ACHN (cell line): Measurements from ENCODE around the gene CASKIN1.

Experiments
- DNase-seq: peaks from one replicate; pipeline ENCODE4 v3.0.0-alpha.2; 2015
- in situ Hi-C: cut with HindIII; loops from 2 replicates; pipeline ENCODE4 v1.10.0; 2017; ENCODE audit warnings: low sequenced_read_pairs, low pct_ligation_motif_present, low pct_unique_long_range_greater_than_20kb

CASKIN1 gene

DNA sequence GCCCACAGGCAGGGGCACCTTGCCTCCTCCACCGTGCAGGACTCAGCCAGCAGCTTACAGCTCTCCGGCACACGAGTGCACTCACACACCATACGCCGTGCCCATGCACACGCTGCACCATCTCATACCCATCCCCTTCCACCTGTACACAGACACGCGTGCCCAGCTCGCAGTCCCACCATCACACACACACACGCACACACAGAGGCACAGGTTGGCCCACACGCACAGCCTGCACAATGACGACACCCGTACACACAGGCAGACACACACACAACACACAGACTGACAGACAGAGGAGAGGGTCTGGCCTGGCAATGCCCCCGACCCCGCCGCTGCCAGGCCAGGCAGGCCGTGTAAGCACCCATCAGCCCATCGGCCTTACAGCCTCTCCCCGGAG is 12.1 kb downstream of the CASKIN1 start:
- DNase-seq = no peak
- in situ Hi-C loops = no loop called here

DNA sequence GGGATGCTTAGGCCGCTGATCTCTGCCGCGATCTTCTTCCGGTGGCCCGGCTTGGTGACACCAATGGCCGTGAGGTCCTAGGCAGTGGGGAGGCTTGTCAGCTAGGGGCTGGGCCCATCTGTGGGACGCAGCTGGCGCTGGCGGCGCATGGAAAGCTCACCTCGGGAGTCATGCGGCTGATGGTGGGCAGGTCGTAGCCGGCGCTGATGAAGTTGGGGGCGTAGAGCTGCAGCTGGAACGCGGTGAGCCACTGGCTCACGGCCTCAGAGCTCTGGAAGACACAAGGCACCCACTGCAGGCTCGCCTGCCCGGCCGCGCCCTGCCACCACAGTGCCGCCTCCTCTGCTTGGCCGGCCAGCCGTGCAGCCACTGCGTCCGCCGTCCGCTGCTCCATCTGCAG is 12.7 kb downstream of the CASKIN1 start:
- in situ Hi-C loops = no loop called here

DNA sequence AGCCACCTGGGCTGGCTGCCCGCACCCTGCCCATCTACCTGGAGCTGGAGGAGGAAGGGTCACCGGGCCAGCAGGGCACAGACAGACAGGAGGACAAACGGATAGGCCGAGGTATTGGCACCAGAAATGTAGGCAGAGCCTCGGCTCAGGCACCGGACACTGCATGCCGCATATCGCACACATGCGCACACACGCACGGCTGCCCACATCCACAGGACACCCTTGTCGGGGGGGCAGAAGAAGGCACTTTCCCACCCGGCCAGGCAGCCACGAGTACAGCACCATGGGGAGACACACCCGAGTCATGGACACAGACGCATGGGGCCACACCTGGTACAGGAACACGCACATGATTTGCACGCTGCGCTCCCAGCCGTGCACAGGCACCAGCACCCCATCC is 14.5 kb downstream of the CASKIN1 start:
- no peak for DNase-seq
- in situ Hi-C loops = no loop called here

More for the DNA sequence above, 12.7 kb downstream of the CASKIN1 start:
- DNase-seq = no peak

DNA sequence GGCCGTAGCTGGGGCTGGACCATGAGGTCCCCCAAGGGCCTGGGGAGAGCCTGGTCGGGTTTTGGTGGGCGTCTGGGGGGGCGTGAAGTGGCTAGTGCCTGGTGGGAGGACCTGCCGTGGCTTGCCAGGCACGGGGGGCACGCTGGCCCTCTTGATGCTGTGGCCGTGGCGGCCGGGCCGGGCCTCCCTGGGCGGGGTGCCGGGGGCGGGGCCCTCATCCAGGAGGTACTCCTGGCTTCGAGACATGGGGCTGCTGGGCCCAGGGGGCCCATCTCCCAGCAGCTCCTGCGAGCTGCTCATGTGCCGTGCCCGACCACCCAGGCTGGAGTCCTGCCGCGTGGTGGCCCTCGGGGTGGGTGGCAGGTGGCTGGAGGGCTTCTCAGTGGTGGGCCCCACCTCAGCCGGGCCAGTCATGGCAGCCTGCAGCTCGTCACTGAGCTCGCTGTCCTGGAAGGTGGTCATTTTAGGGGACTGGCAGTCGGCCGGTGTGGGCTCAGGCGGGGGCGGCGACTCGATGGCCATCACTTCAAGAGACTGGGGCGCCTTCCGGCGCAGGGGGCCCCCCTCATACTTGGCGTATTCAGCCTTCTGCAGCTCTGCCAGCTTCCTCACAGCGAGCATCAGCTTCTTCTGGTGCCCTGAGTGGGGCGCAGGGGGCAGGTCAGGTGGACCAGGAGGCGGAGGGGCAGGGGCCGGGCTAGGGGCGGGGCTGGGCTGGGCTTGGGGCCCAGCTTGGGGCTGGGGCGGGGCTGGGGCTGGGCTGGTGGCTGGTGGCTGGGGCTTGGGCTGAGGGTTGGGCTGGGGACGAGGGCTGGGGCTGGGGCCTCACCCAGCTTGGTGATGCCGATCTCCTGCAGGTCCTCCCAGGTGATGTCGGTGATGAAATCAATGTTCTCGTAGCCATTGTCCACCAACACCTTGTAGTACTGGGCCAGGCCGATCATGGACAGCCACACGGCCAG is 15.2 kb downstream of the CASKIN1 start:
- in situ Hi-C loops = no loop called here
- DNase-seq = no peak

DNA sequence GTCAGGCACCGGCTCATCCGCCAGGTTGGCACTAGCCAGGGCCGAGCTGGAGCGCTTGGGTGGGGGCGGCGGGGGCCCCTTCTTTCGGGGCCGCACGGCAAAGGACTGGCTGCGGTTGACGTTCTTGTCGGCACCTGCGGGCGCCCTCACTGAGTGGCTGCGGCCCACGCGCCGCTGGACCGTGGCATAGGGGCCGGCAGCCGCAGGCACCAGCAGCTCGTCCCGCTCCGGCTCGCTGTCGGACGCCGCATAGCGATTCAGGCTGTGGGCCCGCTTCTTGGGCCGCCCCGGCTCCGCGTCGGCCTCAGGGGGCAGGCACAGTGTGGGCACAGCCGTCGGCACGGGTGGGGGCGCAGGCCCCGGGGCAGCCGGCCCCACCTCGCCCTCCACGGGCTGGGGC is 15.9 kb downstream of the CASKIN1 start:
- in situ Hi-C loops = no loop called here
- no peak for DNase-seq

DNA sequence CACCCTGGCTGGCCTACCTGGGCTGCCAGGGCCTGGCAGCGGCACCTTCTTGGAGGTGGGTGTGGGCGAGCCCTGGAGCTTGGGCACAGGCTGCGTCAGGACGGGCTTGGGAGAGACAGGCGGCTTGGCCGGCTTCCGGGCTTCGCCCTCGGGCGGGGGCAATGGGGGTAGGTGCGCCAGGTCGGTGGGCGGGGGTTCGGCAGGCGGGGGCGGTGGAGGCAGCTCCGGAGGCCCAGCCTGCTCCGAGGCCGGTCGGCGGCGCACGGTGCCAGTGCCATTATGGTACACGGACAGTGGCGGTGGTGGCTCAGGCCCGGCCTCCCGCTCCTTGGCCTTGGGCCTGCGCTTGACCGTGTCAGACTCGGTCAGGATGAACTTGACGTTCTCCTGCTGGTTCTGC is 16.8 kb downstream of the CASKIN1 start:
- no peak for DNase-seq
- in situ Hi-C loops = no loop called here

DNA sequence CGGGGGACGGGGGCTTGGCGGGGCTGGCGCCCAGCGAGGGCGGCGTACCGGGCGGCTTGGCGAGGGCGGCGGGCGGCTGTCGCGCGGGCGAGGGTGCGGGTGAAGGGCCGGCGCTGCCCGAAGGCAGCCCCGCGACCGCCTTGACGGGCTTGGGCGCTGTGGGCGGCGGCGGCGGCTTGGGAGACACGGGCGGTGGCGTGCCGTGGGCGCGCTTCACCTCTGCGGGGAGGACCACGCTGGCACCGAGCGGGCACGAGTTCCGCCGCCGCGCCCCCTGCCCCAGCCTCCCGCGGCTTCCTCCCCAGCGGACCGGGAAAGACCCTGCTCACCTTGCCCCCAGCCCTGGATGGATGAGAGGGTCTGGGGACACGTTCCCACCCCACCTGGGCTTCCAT is 17.3 kb downstream of the CASKIN1 start:
- DNase-seq = no peak
- in situ Hi-C loops = no loop called here

DNA sequence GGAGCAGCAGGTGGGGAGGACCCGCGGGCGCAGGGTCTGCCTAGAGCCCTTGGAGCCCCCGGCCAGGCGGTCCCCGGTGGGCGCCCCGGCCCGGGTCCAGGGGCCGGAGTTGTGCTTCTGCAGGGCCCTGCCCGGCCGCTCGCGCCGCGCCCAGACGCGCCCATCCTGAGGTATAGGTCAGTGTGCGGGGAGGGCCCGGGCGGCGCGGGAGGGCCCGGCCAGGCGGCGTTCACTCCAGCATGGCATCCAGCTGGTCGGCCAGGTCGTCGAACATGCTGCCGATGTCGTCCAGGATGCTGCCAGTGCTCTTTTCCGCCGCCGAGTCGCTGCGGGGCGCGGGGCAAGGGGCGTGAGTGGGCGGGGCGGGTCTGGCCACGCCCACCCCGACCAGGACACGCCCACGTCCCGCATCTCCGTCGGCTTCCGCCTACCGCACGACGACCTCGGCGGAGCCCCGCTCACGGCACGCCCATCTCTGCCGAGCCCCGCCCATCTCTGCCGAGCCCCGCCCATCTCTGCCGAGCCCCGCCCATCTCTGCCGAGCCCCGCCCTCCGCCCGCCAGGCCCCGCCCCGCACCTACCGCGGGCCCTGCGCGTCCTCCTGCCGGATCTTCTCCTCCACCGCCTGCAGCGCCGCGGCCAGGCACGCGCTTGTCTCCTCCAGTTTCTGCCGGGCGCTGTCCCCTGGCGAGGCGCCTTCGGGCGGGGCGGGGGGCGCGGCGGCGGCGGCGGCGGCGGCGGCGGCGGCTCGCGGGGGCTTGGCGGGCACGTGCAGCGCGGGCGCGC is 17.9 kb downstream of the CASKIN1 start:
- in situ Hi-C loops = no loop called here
- no peak for DNase-seq

DNA sequence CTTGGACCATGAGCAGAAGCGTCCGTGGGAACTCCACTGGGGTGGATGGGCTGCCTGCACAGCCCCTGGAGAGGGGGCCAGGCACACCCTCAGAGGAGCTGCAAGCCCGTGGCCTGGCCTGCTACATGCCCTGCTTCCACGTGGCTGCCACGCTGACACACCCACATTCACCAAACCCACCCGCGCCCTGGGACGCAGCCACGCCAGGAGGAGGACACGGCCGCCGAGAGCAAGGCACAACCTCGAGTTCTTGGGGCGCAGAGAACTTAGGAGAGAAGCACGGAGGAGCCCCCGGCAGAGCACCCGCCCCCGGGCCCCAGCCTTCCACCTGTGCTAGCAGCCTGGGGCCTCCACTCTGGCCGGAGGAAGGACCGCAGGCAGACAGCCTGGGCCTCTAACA is 18.8 kb downstream of the CASKIN1 start:
- in situ Hi-C loops = no loop called here
- DNase-seq = no peak

DNA sequence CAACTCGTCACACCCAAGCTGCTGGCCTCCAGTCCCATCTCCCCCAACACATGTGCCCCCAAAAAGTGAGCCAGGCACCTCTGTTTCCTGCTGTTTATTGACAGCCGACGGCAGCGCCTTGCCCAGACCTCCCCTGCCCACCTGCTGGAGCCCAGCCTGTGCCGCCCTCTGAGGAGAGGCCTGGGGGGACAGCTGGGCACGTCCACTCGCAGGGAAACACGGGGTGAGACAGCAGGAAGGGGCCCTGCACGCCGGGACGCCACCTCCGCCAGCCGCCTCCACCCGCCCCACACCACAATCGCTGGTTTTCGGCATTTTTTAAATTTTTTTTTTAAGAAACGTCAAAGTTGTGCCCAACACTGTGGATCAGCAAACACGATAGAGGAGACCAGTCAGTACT is 19.3 kb downstream of the CASKIN1 start:
- in situ Hi-C loops = no loop called here
- DNase-seq = no peak

DNA sequence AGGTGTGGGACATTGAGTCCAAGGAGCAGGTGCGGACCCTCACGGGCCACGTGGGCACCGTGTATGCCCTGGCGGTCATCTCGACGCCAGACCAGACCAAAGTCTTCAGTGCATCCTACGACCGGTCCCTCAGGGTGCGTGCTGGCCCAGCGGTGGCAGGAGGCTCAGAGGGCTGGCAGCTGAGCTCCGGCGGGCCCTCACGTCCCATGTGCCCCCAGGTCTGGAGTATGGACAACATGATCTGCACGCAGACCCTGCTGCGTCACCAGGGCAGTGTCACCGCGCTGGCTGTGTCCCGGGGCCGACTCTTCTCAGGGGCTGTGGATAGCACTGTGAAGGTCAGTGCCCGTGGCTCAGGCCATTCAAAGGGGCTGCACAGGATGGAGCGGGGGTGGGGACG is 20.4 kb downstream of the CASKIN1 start:
- no peak for DNase-seq
- in situ Hi-C loops = no loop called here

DNA sequence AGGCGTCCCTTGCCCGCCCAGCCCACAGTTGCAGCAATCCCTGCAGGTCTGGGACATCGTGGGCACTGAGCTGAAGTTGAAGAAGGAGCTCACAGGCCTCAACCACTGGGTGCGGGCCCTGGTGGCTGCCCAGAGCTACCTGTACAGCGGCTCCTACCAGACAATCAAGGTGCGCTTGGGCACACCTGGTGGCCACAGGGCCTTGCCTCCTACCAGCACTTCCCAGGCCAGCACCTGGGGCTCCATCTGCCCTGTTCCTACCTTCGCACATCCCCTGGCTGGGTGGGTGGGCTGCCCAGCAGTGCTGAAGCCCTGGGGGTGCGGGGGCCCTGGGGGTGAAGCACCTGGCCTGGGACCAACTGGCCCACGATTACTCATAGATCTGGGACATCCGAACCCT is 21.0 kb downstream of the CASKIN1 start:
- in situ Hi-C loops = no loop called here
- no peak for DNase-seq

DNA sequence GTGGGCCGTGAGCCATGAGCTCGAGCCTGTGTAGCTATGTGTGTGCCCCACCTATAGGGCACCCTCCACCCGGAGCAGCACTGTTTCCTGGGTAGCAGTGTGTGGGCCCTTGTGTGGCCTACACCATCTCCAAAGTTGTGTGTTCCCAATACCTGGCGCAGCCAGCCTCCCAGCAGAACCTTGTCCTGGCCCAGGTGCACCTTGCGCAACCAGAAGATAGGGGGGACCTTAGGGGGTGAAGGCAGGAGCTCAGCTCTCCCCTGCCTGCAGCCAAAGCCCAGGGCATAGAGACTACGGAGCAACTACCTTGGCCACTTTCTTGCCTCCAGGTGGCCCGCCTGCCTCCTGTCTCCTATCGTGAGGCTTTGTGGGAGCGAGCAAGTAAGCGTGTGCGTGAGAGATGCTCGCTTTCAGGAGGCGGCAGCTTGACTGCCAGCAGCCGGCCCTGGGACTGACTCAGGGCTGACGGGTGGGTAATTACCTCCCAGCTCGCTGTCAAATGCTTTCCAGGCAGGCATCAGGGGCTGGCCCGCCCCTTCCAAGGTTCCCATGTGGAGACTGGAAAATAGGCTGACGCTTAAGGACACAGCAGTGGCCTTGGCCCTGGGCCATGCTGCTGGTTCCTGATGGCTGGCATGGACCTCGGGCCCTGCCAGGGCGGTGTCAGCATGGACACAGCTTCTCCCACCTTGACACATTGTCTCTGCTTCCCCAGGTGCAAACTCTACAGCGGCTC is 21.8 kb downstream of the CASKIN1 start:
- DNase-seq = no peak
- in situ Hi-C loops = loop anchor here (25.0 kb wide), 1 partner anchor 288 kb away; the partner anchor contains the start of genes NTN3 and TEDC2

DNA sequence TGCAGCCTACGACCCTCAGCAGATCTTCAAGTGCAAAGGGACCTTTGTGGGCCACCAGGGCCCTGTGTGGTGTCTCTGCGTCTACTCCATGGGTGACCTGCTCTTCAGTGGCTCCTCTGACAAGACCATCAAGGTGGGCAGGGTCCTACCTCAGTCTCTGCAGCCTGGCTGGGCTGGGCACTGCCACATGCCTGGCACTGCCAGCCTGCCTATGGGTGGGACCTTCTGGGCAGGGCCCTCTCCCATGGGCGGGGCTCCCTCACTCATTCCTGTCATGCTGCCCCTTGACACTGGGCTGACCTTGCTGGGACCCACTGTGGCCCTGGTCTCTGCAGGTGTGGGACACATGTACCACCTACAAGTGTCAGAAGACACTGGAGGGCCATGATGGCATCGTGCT is 22.5 kb downstream of the CASKIN1 start:
- in situ Hi-C loops = loop anchor here (25.0 kb wide), 1 partner anchor 288 kb away; the partner anchor contains the start of genes NTN3 and TEDC2
- DNase-seq = no peak

DNA sequence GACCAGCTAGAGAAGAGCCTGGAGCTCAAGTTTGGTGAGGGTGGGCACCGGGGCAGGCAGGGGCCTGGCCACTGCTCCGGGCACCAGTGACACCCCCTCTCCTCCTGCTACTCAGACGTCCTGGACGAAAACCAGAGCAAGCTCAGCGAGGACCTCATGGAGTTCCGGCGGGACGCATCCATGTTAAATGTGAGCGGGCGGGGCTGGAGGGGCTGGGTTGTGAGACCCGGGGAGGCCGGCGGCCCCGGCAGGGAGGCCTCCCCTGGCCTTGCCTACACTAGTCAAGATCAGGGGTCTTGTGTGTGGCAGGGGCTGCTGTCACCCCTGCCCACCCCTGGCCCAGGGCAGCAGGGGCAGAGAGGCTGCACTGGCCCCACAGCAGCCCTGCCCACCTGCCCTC is 23.0 kb downstream of the CASKIN1 start:
- DNase-seq = no peak
- in situ Hi-C loops = loop anchor here (25.0 kb wide), 1 partner anchor 289 kb away; the partner anchor contains the start of genes NTN3 and TEDC2

DNA sequence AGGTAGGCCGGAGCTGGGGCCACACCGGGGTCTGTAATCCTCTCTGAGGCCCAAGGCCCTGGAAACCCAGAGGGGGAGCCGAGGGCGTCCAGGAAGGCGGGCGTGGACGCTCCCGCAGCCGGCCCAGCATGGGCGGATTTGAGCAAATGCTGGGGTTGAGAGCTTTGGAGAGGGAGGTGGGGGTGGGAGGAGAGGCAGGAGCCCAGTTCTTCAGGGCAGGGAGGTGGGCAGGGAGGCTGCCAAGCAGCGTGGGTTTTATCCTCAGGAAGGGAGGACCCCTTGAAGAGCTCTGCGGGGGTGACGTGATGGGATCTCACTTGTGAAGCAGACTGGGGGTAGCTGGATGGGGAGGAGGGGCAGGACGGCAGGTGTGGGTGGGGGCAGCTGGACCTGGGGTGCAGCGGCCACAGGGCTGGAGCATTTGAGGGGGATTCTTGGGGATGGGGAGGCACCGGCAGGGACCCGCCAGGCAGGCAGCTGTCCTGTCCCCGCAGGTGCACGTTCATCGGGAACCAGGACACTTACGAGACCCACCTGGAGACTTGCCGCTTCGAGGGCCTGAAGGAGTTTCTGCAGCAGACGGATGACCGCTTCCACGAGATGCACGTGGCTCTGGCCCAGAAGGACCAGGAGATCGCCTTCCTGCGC is 23.6 kb downstream of the CASKIN1 start:
- DNase-seq = no peak
- in situ Hi-C loops = loop anchor here (25.0 kb wide), 1 partner anchor 289 kb away; the partner anchor contains the start of genes NTN3 and TEDC2

DNA sequence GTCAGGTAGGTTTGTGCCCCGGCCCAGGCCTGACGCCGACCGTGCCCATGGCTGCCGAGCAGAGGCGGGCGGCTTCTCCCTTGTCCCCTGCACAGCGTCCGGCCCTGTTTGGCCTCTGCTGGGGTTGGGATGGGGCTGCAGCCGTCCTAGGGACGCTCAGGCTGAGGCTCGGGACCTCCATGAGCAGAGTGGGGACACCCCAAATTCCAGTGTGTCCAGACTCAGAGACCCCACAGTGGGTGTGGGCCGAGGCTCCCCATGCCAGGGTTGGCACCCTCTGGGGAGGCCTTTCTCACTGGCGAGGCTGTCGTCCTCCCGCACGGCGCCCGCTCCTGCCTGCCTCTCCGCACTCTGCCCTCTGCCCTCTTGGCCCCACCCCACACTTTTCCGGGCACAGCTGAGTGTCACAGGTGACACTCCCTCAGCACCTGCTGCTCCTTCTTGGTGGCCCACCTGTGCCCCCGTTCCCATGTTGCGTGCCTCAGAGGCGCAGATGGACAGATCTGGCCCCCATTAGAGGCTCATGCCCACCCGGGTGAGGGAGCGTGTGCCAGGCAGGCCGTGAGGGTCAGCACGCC is 24.7 kb downstream of the CASKIN1 start:
- in situ Hi-C loops = loop anchor here (25.0 kb wide), 1 partner anchor 291 kb away; the partner anchor contains the start of genes NTN3 and TEDC2
- DNase-seq = no peak
